Measurements from ENCODE around the gene RFX2.

Gene RFX2

GRCh38 chr19:5977785-5978605, 132.3 kb downstream of the RFX2 start, which contains the start of gene RANBP3:
Gene RANBP3 (minus strand): TSS chr19:5978140. CDS start chr19:5978082, 58 bp downstream.
- H4K20me1 ChIP-seq (ENCODE audit: insufficient read depth, low read length, poor library complexity, severe bottlenecking): peaks cover 52% of the 10 kb centered on the region

GRCh38 chr19:5977222-5977784, 133.0 kb downstream of the RFX2 start:
- Histone ChIP-seq H3K79me2 (ENCODE audit: insufficient read depth, low read length) (peaks cover 89% of the 10 kb centered on the region), H4K20me1 (ENCODE audit: insufficient read depth, low read length, poor library complexity, severe bottlenecking) (peaks cover 58% of the 10 kb centered on the region), H2AFZ (ENCODE audit: low read length) (peak overlapping the region; percentile 79), H3F3A (ENCODE audit: low read depth) (no peaks in the 10 kb centered on the region), H3K4me2 (ENCODE audit: low read depth, low read length, poor library complexity, severe bottlenecking) (peak overlapping the region; percentile 100), H3K4me1 (ENCODE audit: insufficient read depth, low read length, poor library complexity, severe bottlenecking) (peaks cover 50% of the 10 kb centered on the region), H3K27me3 (ENCODE audit: insufficient read depth, low read length, poor library complexity, severe bottlenecking) (no peaks in the 10 kb centered on the region), H3K36me3 (ENCODE audit: insufficient read depth, low read length) (no peaks in the 10 kb centered on the region), H3K9ac (ENCODE audit: low read depth, low read length, poor library complexity, severe bottlenecking) (peak overlapping the region; percentile 93), H3K9me3 (ENCODE audit: insufficient read depth, low read depth, low read length) (no peaks in the 10 kb centered on the region), H3K4me3 (ENCODE audit: low read length, poor library complexity, severe bottlenecking) (peak overlapping the region; percentile 89), H3K9me2 (replicated peaks; ENCODE audit: low read depth, low read length) (no peaks in the 10 kb centered on the region)
- TF ChIP-seq EZH2phosphoT487 (IDR thresholded peaks at IDR 0.05; ENCODE audit: borderline replicate concordance): no peak
- TF ChIP-seq, protein P1, sequence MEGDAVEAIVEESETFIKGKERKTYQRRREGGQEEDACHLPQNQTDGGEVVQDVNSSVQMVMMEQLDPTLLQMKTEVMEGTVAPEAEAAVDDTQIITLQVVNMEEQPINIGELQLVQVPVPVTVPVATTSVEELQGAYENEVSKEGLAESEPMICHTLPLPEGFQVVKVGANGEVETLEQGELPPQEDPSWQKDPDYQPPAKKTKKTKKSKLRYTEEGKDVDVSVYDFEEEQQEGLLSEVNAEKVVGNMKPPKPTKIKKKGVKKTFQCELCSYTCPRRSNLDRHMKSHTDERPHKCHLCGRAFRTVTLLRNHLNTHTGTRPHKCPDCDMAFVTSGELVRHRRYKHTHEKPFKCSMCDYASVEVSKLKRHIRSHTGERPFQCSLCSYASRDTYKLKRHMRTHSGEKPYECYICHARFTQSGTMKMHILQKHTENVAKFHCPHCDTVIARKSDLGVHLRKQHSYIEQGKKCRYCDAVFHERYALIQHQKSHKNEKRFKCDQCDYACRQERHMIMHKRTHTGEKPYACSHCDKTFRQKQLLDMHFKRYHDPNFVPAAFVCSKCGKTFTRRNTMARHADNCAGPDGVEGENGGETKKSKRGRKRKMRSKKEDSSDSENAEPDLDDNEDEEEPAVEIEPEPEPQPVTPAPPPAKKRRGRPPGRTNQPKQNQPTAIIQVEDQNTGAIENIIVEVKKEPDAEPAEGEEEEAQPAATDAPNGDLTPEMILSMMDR (conservative IDR thresholded peaks at IDR 0.05; ENCODE audit: low read length): no peak

More at GRCh38 chr19:5977785-5978605, 132.3 kb downstream of the RFX2 start, which contains the start of gene RANBP3:
- peak within 1 kb of the TSS; percentile 87 for H2AFZ ChIP-seq (ENCODE audit: low read length)
- peak within 1 kb of the TSS; percentile 100 for H3K4me2 ChIP-seq (ENCODE audit: low read depth, low read length, poor library complexity, severe bottlenecking)
- no peaks in the 10 kb centered on the region for H3K9me2 ChIP-seq (replicated peaks; ENCODE audit: low read depth, low read length)
- H3K36me3 ChIP-seq (ENCODE audit: insufficient read depth, low read length): no peaks in the 10 kb centered on the region
- peaks cover 2% of the 10 kb centered on the region; the same call in 1 of the 2 replicates for H3F3A ChIP-seq (ENCODE audit: low read depth)
- TF ChIP-seq EZH2phosphoT487 (IDR thresholded peaks at IDR 0.05; ENCODE audit: borderline replicate concordance): no peak
- TF ChIP-seq, protein P1 (conservative IDR thresholded peaks at IDR 0.05; ENCODE audit: low read length): no peak
- no peaks in the 10 kb centered on the region for H3K27me3 ChIP-seq (ENCODE audit: insufficient read depth, low read length, poor library complexity, severe bottlenecking)
- no peaks in the 10 kb centered on the region for H3K9me3 ChIP-seq (ENCODE audit: insufficient read depth, low read depth, low read length)
- peak within 1 kb of the TSS; percentile 89 for H3K4me3 ChIP-seq (ENCODE audit: low read length, poor library complexity, severe bottlenecking)
- H3K79me2 ChIP-seq (ENCODE audit: insufficient read depth, low read length): peaks cover 83% of the 10 kb centered on the region
- peaks cover 47% of the 10 kb centered on the region for H3K4me1 ChIP-seq (ENCODE audit: insufficient read depth, low read length, poor library complexity, severe bottlenecking)
- H3K9ac ChIP-seq (ENCODE audit: low read depth, low read length, poor library complexity, severe bottlenecking): peak within 1 kb of the TSS; percentile 93

GRCh38 chr19:5976768-5977167, 133.5 kb downstream of the RFX2 start:
- Histone ChIP-seq H3K4me3 (ENCODE audit: low read length, poor library complexity, severe bottlenecking) (peak overlapping the region; percentile 89), H3K36me3 (ENCODE audit: insufficient read depth, low read length) (no peaks in the 10 kb centered on the region), H4K20me1 (ENCODE audit: insufficient read depth, low read length, poor library complexity, severe bottlenecking) (peaks cover 63% of the 10 kb centered on the region), H3K79me2 (ENCODE audit: insufficient read depth, low read length) (peaks cover 95% of the 10 kb centered on the region), H3K4me2 (ENCODE audit: low read depth, low read length, poor library complexity, severe bottlenecking) (peak overlapping the region; percentile 100), H3K9me3 (ENCODE audit: insufficient read depth, low read depth, low read length) (no peaks in the 10 kb centered on the region), H3K9ac (ENCODE audit: low read depth, low read length, poor library complexity, severe bottlenecking) (peak overlapping the region; percentile 93), H3K9me2 (replicated peaks; ENCODE audit: low read depth, low read length) (no peaks in the 10 kb centered on the region), H2AFZ (ENCODE audit: low read length) (no peak overlapping the region), H3K4me1 (ENCODE audit: insufficient read depth, low read length, poor library complexity, severe bottlenecking) (peaks cover 56% of the 10 kb centered on the region), H3F3A (ENCODE audit: low read depth) (no peaks in the 10 kb centered on the region), H3K27me3 (ENCODE audit: insufficient read depth, low read length, poor library complexity, severe bottlenecking) (no peaks in the 10 kb centered on the region)
- TF ChIP-seq EZH2phosphoT487 (IDR thresholded peaks at IDR 0.05; ENCODE audit: borderline replicate concordance): no peak
- TF ChIP-seq, protein P1 (conservative IDR thresholded peaks at IDR 0.05; ENCODE audit: low read length): no peak

Measured in Loucy (cell line).